PC-3 (cell line): Measurements from ENCODE around the gene CACNG1. TPM values are rescaled to one million over a fixed set of nuclear protein-coding genes. Genes with fewer than 3 reads are reported as not detected.

ENCODE experiments used
- ATAC-seq: fragments of 200-7000 bp; cut with Tn5 transposase; 2 replicates; pipeline ENCODE4 v1.9.1; 2020; ENCODE audit warnings: mild to moderate bottlenecking, moderate library complexity
- Bru-seq: library from RNA; stranded (reverse); fragments of 400-500 nt; gene quantifications from one replicate; lab custom pipeline; 2021; lab: Mats Ljungman, UMichigan
- BruChase-seq, 2 experiments: library from RNA; stranded (reverse); fragments of 400-500 nt; gene quantifications; one replicate each; lab custom pipeline; 2021; lab: Mats Ljungman, UMichigan
- BruUV-seq: library from RNA; stranded (reverse); fragments of 400-500 nt; replicated peaks from 2 replicates; lab custom pipeline; 2021; lab: Mats Ljungman, UMichigan
- CTCF ChIA-PET: fragments of 300-600 bp; sonication (Branson Sonifier 250); formaldehyde crosslinking; loops from one replicate; lab custom pipeline; 2022; ENCODE audit warnings: antibody characterized with exemption; lab: Charles Lee
- POLR2A ChIA-PET: fragments of 300-600 bp; sonication (Branson Sonifier 250); formaldehyde crosslinking; loops from one replicate; lab custom pipeline; 2022; ENCODE audit warnings: antibody characterized with exemption; ENCODE audit not compliant: unreplicated experiment; lab: Charles Lee
- DNase-seq: peaks from one replicate; pipeline ENCODE4 v3.0.0-alpha.2; 2015
- H2AFZ ChIP-seq: fragments of 300-600 bp; sonication (generic); 2 replicates; pipeline ENCODE4 v1.6.0; 2016; ENCODE audit warnings: antibody characterized with exemption, low read length
- H3F3A ChIP-seq: fragments of 300-600 bp; sonication (generic); one replicate; pipeline ENCODE4 v1.6.0; 2017; ENCODE audit warnings: antibody characterized with exemption, low read length, control low read depth, mild to moderate bottlenecking; ENCODE audit not compliant: unreplicated experiment
- H3K27ac ChIP-seq: fragments of 300-600 bp; sonication (generic); 2 replicates; pipeline ENCODE4 v1.5.1; 2016; ENCODE audit warnings: mild to moderate bottlenecking, low read length
- H3K27me3 ChIP-seq: fragments of 300-600 bp; sonication (generic); 2 replicates; pipeline ENCODE4 v1.6.1; 2016; ENCODE audit warnings: low read length, mixed read lengths
- H3K36me3 ChIP-seq: fragments of 300-600 bp; sonication (generic); 2 replicates; pipeline ENCODE4 v1.6.1; 2016; ENCODE audit warnings: low read depth, mixed run types, low read length, mixed read lengths
- H3K4me1 ChIP-seq: fragments of 300-600 bp; sonication (generic); 2 replicates; pipeline ENCODE4 v1.5.1; 2016; ENCODE audit warnings: low read length; ENCODE audit not compliant: insufficient read depth
- H3K4me2 ChIP-seq: fragments of 300-600 bp; sonication (generic); 2 replicates; pipeline ENCODE4 v1.6.0; 2016; ENCODE audit warnings: low read length
- H3K4me3 ChIP-seq: fragments of 300-600 bp; sonication (generic); 2 replicates; pipeline ENCODE4 v1.5.1; 2016; ENCODE audit warnings: mild to moderate bottlenecking, low read length, mixed read lengths
- H3K79me2 ChIP-seq: fragments of 300-600 bp; sonication (generic); 2 replicates; pipeline ENCODE4 v1.6.1; 2017; ENCODE audit warnings: low read length, mixed read lengths
- H3K9ac ChIP-seq: fragments of 300-600 bp; sonication (generic); 2 replicates; pipeline ENCODE4 v1.6.0; 2016; ENCODE audit warnings: mild to moderate bottlenecking, low read length
- H3K9me2 ChIP-seq: fragments of 300-600 bp; sonication (generic); replicated peaks from 2 replicates; pipeline ENCODE4 v1.6.1; 2016; ENCODE audit warnings: mixed run types, low read length, mixed read lengths
- H3K9me3 ChIP-seq: fragments of 300-600 bp; sonication (generic); 2 replicates; pipeline ENCODE4 v1.6.1; 2016; ENCODE audit warnings: low read length, mixed read lengths
- H4K20me1 ChIP-seq: fragments of 300-600 bp; sonication (generic); 2 replicates; pipeline ENCODE4 v1.6.1; 2016; ENCODE audit warnings: low read length, mixed read lengths
- EZH2 ChIP-seq: fragments of 300-600 bp; sonication (generic); IDR thresholded peaks from one replicate; pipeline ENCODE4 v1.6.1; 2017; ENCODE audit warnings: antibody characterized with exemption, mild to moderate bottlenecking, low read length; ENCODE audit not compliant: unreplicated experiment
- EZH2phosphoT487 ChIP-seq: fragments of 300-600 bp; sonication (generic); IDR thresholded peaks from 2 replicates; pipeline ENCODE4 v1.6.1; 2018; ENCODE audit warnings: mild to moderate bottlenecking, antibody characterized with exemption, low read length, borderline replicate concordance
- intact Hi-C: fragments of 100-400 bp; cut with micrococcal nuclease; formaldehyde crosslinking; loops from 2 replicates; pipeline ENCODE4 v1.9.0; 2023
- long read RNA-seq: library from polyadenylated mRNA; unstranded; transcript quantifications from one replicate; pipeline ENCODE4 v2.0.0, GENCODE V29; 2021; ENCODE audit not compliant: unreplicated experiment
- total RNA-seq: library from RNA; depleted of rRNA; stranded (reverse); fragments of >200 nt; gene quantifications from 2 replicates; pipeline ENCODE4 v1.2.3, GENCODE V29; 2014; rRNA removed
- TF ChIP-seq, protein P1 (sequence below): fragments of 300-600 bp; sonication (generic); conservative IDR thresholded peaks from 2 replicates; pipeline ENCODE4 v1.5.1; 2017; ENCODE audit warnings: antibody characterized with exemption, low read depth, mild to moderate bottlenecking, low read length

CACNG1 gene, protein sequence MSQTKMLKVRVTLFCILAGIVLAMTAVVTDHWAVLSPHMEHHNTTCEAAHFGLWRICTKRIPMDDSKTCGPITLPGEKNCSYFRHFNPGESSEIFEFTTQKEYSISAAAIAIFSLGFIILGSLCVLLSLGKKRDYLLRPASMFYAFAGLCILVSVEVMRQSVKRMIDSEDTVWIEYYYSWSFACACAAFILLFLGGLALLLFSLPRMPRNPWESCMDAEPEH
- not detected in 2 replicates for total RNA-seq
- percentile 6 among the genes with signal in this experiment for Bru-seq, nascent RNA
- not detected for BruChase-seq, experiment 1, labeled RNA remaining after a 6-hour chase
- BruChase-seq, experiment 2, labeled RNA remaining after a 2-hour chase, result percentile 6 among the genes with signal in this experiment
- long read RNA-seq, result 0 reads

DNA sequence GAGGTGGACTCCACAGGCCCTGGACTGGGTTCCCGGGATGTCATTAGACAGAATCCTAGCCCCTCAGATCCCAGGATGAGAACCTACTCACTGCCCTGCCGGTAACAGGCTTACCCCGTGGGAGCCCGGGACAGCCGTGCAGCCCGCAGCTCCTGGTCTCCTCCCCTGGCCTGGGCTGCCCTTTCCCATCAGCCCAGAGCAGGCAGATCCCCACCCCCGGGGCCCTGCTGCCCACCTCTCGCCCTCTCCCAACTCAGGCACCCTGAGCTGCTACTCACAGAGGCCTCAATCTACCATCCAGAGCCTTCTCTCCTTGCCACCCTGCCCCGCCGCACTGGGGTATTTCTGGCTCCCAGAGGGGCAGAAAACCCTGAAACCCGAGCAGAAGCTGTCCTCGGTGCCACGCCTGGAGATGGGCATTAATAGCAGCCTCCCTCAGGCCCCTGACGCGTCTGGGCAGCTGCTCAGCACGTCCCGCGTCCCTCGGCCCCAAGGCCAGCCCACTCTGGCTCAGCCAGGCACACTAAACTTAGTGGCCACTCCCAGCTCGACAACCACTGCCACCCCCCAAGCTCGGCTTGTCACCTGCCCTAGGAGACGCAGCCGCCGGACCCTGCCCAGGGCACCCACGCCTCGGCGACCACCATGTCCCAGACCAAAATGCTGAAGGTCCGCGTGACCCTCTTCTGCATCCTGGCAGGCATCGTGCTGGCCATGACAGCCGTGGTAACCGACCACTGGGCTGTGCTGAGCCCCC is at the start of gene CACNG1:
CACNG1 (plus strand) TSS at position 539 of the 757 bp plus-strand sequence; CDS start at position 646, 107 bp downstream.
- no peak within 1 kb of the TSS for H3K27ac ChIP-seq
- H2AFZ ChIP-seq, result no peak within 1 kb of the TSS
- POLR2A ChIA-PET, result no interaction called here
- TF ChIP-seq, protein P1, sequence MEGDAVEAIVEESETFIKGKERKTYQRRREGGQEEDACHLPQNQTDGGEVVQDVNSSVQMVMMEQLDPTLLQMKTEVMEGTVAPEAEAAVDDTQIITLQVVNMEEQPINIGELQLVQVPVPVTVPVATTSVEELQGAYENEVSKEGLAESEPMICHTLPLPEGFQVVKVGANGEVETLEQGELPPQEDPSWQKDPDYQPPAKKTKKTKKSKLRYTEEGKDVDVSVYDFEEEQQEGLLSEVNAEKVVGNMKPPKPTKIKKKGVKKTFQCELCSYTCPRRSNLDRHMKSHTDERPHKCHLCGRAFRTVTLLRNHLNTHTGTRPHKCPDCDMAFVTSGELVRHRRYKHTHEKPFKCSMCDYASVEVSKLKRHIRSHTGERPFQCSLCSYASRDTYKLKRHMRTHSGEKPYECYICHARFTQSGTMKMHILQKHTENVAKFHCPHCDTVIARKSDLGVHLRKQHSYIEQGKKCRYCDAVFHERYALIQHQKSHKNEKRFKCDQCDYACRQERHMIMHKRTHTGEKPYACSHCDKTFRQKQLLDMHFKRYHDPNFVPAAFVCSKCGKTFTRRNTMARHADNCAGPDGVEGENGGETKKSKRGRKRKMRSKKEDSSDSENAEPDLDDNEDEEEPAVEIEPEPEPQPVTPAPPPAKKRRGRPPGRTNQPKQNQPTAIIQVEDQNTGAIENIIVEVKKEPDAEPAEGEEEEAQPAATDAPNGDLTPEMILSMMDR, result no peak
- no peak for TF ChIP-seq EZH2phosphoT487
- TF ChIP-seq EZH2, result no peak
- H3K9ac ChIP-seq, result no peak within 1 kb of the TSS
- no TSS peak for BruUV-seq
- intact Hi-C loops, result no loop called here
- peaks cover 8% of the 10 kb centered on the region; the same call in 1 of the 2 replicates for H3K9me3 ChIP-seq
- H3F3A ChIP-seq, result no peaks in the 10 kb centered on the region
- no peaks in the 10 kb centered on the region for H3K27me3 ChIP-seq
- H3K4me2 ChIP-seq, result no peak within 1 kb of the TSS
- H3K36me3 ChIP-seq, result no peaks in the 10 kb centered on the region
- ATAC-seq (no peak), DNase-seq (no peak)
- H3K9me2 ChIP-seq, result no peaks in the 10 kb centered on the region
- no peak within 1 kb of the TSS for H3K4me3 ChIP-seq
- H3K4me1 ChIP-seq, result 0 out of 2 replicates have a peak, but pooled peaks cover 7% of the 10 kb centered on the region
- CTCF ChIA-PET, result no interaction called here
- H3K79me2 ChIP-seq, result no peaks in the 10 kb centered on the region
- H4K20me1 ChIP-seq, result no peaks in the 10 kb centered on the region

DNA sequence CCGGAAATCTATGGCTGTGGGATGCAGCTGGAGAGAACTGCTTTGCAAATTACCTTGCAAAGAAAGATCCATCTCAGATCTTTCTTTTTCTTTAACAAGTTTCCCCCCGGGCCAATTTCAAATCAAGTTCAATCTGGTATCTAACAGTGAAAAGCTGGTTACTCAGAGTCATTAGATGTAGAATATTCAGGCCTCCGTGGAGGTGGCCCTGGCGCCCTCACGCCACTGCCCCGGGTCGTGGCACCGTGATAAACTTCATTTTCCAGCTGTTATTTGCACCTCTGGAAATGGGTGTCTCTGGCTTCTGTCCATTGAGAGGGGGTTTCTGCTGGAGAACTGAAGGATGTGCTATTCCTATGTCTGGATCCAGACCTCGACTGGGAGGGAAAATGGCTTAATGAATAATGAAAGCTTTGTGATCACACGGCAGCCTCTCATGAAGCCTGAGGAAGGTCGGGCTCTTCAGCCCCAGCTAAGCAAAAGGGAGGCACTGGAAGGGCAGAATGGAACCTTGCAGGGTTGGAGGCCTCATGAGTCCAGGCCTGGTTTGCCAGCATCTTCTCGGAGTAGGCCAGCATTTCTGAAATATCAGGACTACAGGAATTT is 49.3 kb upstream of the CACNG1 start:
- intact Hi-C loops, result no loop called here
- no peaks in the 10 kb centered on the region for H3K4me1 ChIP-seq
- BruUV-seq, result no TSS peak
- H3K4me3 ChIP-seq, result no peak overlapping the region
- CTCF ChIA-PET, result no interaction called here
- POLR2A ChIA-PET, result no interaction called here
- H3K79me2 ChIP-seq, result no peaks in the 10 kb centered on the region
- no peak overlapping the region for H3K4me2 ChIP-seq
- no peaks in the 10 kb centered on the region for H4K20me1 ChIP-seq
- DNase-seq (no peak), ATAC-seq (no peak)
- TF ChIP-seq EZH2 (no peak), EZH2phosphoT487 (no peak)
- TF ChIP-seq, protein P1, result no peak
- H3F3A ChIP-seq, result no peaks in the 10 kb centered on the region
- no peak overlapping the region for H3K9ac ChIP-seq
- no peaks in the 10 kb centered on the region for H3K27me3 ChIP-seq
- no peaks in the 10 kb centered on the region for H3K9me3 ChIP-seq
- no peak overlapping the region for H2AFZ ChIP-seq
- H3K36me3 ChIP-seq, result no peaks in the 10 kb centered on the region
- no peaks in the 10 kb centered on the region for H3K9me2 ChIP-seq
- H3K27ac ChIP-seq, result no peak overlapping the region
